GM21390 (cell line): ENCODE measurements around the gene DHRS4L2.
"Not testable (repeated sequence)": the region's sequence is repeated elsewhere in the genome, so short reads cannot be mapped to it uniquely, and the experiment has no call there.

Experiments used
- ATAC-seq: cut with Tn5 transposase; IDR thresholded peaks from one replicate; pipeline ENCODE4 v1.9.1; 2021; ENCODE audit not compliant: unreplicated experiment

The DHRS4L2 gene

DNA sequence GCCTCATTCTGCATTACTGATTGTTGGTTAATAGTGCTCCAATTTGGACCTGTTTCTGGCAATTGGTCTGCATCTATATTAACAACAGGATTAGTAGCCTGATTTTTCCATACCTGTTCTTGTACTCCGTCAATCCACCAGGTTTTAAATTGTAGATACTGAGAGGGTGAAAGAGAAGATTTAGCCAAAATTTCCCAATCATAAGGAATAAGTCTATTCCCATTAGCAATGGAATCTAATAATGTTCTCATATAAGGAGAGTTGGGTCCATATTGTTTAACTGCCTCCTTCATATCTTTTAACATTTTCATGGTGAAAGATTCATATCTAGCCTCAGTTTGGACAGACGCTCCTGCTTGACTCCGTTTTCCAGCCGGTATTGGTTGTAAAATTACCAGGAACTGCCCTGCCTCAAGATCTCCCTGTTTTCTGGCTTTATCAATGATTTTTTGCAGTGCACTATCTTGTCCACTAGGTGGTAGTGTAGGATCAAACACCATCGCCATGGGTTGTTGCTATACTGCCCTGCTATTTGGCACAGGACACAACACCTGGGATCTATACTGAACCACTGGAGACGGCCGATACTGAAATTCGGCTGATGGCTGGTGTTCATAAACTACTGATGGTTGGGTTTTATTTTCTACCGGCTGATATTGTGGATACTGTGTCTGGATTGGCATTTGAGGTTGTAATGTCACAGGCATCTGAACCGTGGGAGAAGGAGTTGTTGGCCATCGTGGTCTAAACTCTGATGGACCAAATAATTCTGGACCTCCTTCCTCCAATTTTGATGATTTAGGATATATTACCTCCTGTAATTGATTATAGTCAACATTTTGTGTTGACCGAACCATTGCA, 25.2 kb downstream of the DHRS4L2 start:
- ATAC-seq = no peak

DNA sequence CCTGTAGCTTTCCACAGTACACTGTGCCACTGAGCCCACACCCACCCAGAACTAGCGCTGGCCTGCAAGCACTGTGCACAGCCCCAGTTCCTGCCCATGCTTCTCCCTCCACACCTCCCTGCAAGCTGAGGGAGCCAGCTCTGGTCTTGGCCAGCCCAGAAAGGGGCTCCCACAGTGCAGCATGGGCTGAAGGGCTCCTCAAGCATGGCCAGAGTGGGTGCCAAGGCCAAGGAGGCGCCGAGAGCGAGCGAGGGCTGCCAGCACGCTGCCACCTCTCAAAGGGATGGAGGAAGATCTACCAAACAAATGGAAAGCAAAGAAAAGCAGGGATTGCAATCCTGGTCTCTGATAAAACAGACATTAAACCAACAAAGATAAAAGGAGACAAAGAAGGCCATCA, 27.0 kb downstream of the DHRS4L2 start:
- ATAC-seq = not testable (repeated sequence)

DNA sequence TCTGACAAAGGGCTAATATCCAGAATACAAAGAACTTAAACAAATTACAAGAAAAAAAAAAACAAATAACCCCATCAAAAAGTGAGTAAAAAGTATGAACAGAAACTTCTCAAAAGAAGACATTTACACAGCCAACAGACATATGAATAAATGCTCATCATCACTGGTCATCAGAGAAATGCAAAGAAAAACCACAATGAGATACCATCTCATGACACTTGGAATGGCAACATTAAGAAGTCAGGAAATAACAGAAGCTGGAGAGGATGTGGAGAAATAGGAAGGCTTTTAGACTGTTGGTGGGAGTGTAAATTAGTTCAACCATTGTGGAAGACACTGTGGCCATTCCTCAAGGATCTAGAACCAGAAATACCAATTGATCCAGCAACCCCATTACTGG, 30.2 kb downstream of the DHRS4L2 start:
- not testable (repeated sequence) for ATAC-seq

DNA sequence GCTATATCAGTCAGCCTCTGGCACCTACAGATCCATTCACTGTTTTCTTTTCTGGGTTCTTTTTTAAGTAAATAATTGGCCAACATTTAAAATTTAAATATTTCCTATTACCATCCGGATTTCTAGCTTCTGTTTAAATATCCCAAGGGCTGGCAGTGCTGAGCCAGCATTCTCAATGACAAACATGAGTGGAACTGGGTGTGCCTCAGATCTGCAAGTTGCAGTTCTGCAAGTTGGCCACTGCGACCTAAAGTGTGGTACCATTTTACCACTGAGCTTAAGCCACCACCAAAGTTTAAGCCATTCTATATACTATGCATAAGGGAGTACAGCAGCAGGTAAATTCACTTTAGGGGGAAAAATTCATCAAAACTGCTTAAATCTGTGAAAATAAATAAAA, 31.2 kb downstream of the DHRS4L2 start:
- not testable (repeated sequence) for ATAC-seq

DNA sequence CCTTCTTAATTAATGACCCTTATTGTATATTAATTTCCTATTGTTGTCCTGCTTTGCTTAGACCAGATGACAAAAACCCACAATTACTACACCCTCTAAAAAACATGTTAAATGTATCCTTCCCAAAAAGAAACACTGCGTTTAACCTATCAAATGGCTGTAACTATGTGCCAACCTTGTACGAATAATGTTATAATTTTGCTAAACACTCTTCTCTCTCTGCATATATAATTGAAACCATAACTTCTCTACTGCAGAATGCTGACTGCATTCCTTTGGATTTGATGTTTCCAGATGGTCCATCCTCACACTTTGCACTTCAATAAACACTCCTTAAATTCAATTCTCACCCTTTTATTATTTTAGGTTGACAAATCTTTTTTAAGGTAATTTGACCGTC, 31.8 kb downstream of the DHRS4L2 start:
- not testable (repeated sequence) for ATAC-seq

DNA sequence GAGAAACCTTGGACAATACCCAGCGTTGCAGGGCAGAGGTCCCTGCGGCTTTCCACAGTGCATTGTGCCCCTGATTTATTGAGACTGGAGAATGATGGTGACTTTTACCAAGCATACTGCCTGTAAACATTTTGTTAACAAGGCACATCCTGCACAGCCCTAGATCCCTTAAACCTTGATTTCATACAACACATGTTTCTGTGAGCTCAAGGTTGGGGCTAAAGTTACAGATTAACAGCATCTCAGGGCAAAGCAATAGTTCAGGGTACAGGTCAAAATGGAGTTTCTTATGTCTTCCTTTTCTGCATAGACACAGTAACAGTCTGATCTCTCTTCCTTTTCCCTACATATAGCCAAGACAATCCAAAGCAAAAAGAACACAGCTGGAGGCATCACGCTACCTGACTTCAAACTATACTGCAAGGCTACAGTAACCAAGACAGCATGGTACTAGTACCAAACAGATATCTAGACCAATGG, 36.2 kb downstream of the DHRS4L2 start:
- ATAC-seq = not testable (repeated sequence)

DNA sequence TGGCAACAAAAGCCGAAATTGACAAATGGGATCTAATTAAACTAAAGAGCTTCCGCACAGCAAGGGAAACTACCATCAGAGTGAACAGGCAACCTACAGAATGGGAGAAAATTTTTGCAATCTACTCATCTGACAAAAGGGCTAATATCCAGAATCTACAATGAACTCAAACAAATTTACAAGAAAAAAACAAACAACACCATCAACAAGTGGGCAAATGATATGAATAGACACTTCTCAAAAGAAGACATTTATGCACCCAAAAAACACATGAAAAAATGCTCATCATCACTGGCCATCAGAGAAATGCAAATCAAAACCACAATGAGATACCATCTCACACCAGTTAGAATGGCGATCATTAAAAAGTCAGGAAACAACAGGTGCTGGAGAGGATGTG, 41.0 kb downstream of the DHRS4L2 start:
- ATAC-seq = not testable (repeated sequence)

DNA sequence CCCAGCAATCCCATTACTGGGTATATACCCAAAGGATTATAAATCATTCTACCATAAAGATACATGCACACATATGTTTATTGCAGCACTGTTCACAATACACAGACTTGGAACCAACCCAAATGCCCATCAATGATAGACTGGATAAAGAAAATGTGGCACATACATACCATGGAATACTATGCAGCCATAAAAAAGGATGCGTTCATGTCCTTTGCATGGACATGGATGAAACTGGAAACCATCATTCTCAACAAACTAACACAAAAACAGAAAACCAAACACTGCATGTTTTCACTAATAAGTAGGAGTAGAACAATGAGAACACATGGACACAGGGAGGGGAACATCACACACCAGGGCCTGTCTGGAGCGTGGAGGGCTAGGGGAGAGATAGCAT, 42.6 kb downstream of the DHRS4L2 start:
- not testable (repeated sequence) for ATAC-seq

DNA sequence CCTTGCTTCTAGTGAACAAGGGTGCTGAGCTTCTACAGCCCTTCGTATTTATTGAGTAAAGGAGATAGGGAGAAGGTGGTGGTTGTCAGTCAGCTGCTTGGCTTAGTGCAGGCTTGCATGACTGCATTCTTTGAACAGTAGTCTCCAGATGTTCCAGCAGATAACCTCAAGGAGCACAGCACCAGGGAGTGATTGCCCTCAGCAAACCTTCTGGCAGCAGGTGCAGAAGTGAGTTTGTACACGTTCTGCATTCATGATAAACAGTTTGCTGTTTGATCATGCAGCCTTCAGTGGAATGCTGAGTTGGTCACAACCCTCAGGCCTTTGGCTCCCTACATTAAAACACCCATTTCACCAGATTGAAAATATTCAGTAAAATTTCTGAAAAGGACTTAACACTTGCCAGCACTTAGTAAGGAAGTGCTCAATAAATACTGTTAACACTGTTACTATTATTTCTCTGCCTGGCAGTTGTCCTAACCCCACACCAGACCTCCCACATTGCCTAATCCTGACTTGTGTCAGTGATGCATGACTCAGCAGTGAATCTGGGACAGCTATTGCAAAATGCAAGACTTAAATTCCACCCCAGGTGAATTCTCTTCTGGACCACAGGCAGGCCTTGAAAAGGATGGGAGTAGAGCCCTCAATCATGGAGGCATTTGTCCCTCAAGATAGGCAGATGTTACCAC, 44.1 kb downstream of the DHRS4L2 start:
- no peak for ATAC-seq

DNA sequence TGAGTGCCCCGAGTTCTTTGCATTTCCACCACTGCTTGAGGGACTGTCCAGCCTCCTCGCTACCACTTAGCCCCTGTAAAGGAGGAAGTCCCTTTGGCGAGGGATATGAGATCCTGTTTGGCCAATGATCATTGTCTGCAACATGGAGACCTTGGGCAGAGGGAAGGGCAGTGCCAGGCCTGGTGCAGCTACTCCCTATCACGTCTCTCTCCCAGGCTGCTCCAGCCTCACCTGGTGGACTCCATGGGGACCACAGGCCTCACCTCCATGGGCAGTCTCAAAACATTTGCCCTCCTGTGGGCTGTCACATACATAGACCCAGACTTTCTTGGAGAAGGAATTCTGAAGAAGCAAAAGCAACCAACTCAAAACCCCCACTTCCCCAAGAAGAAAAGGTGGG, 47.0 kb downstream of the DHRS4L2 start:
- peak; percentile 11 for ATAC-seq

DNA sequence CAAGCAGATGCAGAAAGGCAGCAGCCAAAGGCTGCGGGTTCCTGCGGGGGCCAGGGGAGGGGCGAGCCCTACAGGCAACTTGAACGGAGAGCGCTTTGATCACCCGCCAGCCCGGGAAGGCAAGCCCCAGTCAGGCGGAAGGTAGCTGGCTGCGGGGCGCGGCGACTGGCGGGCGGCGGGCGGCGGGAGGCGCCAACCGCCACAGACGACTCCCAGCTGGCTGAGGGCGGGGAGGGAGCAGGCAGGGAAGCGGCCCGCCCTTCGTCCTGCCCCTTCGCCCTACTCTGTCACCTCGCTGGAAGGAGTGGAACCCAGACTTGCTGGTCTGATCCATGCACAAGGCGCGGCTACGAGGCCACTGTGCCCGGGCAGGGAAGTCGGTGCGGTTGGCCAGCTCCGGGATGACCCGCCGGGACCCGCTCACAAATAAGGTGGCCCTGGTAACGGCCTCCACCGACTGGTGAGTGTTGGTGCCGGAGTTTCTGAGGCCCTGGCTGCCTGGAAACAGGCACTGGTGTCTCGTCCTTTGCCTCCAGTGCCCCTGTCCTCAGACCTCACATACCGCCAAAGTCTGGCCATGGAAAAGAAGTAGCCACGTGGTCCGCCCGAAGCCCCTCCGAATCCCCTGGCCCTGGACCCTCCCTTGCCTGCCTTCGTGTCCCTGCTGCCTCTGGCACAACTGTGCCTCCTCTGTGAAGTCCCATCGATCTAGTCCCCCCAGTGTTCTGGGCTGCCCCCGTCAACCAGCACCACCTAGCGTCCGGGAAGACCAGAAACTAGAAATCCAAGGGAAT, 47.6 kb downstream of the DHRS4L2 start:
- peak; percentile 74 for ATAC-seq

DNA sequence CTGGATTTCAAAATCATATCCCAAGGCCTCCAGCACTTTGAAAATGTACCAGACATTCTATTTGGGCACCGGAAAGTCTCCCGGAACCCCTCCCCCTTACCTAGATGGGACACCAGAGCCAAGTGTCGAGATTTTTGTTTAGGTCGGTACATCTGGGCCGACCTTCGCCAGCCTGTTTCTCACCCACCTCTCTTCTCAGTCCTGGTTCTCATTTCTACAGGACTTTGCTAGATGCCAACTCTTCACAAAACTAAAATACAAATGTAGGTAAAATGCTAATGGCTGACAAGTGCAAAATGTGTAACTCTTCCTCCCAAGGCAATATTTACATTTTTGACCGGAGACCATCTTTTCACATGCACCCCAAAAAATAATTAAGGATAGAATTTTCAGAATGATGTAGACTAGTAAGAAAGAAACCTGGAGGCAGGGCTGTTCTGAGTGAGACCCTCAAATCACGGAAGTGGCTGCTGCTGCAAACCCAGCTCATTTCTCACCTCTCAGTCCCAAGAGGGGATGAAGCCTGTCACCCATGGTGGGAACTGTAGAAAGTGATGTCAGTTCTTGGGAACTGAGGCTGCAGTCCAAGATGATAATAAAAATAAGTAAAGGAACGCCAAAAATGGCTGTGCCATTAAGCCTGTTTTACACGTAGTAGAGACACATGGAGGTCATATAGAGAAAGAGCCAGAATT, 48.4 kb downstream of the DHRS4L2 start:
- peak; percentile 17 for ATAC-seq

DNA sequence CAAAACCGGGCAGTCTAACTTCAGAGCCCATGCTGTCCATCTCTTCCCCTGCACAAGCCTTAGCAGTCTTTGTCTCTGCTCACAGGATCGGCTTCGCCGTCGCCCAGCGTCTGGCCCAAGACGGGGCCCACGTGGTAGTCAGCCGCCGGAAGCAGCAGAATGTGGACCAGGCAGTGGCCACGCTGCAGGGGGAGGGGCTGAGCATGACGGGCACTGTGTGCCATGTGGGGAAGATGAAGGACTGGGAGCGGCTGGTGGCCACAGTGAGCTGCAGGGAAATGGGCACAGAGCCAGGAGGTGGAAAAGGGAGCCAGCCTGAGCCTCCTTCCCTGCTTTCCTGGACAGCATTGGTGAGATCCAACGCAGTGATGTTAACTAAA, 48.9 kb downstream of the DHRS4L2 start:
- ATAC-seq = no peak

DNA sequence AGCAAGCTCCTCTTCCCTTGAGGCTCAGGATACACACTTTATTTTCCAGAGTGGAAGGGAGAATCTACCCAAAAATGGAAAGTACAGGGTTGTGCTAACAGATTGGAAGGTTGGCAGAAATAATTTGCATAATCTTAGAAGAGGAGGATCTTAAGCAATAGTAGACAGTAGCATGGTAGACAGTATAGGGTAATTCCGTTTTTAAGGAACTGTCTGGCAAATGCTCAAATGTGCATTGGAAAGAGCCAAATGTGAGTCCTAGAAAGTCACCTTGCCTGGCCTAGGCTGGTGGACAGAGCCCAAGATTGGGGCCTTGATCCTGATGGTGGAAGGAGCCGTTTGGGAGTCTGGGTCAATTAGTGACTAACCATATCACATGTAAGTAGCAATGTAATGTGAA, 50.0 kb downstream of the DHRS4L2 start:
- ATAC-seq = no peak

DNA sequence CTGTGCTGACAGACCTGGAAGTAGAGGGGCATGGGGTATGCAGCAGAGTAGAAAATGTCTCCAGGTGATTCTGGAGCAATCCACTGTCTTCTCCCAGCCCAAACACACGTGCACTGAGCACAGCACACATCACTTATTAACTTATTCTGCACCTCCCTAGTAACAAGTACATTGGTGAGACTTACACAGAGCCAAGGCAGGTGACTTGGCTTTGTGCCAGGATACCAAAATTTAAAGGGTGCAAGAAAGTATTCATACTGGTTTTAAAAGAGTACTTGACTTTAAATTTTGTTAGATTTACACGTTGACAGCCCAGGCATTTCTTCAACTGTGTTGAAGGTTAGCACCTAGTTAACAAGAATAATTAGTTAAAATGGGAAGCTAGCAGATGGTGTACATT, 52.0 kb downstream of the DHRS4L2 start:
- ATAC-seq = no peak

DNA sequence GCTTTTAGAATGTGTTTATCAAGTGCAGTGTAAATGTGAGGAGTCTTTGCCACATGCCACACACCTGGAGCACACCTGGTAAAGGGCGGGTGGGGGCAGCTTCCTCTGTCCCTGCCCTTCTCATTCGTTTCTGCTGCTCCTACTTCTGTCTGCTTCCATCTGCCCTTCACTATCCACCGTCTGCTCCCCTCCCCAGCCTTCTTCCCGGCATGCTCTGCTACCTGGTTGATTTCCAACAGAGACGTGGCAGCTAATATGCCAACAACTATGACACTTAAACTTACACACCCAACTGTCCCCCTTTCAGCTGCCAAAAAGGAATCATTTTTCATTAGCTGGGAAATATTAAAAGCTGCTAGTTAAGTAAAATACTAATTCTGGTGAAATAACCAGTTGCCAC, 54.0 kb downstream of the DHRS4L2 start:
- ATAC-seq = no peak

DNA sequence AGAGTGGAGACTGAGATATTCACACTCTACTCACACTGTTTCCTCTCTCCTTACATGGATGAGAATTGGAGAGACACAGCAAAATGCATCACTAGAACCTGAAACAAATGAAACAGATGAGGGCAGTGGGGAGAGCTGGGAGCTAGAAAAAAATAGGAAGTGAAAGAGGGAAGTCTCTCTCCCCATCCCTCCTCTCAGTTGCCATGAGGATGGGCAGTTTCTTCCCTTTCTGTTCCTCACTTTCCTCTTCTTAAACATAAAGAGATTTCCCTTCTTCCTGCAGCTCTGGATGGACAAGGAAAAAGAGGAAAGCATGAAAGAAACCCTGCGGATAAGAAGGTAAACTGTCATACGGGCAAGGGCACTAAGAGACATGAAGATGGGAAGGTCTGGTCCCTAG, 60.3 kb downstream of the DHRS4L2 start:
- ATAC-seq = not testable (repeated sequence)

DNA sequence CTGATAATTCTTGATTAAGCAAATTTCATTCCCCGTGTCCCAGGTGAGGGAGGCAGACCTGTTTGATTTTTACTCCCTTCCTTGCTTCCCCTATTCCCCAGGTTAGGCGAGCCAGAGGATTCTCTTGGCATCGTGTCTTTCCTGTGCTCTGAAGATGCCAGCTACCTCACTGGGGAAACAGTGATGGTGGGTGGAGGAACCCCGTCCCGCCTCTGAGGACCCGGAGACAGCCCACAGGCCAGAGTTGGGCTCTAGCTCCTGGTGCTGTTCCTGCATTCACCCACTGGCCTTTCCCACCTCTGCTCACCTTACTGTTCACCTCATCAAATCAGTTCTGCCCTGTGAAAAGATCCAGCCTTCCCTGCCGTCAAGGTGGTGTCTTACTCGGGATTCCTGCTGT, 62.0 kb downstream of the DHRS4L2 start:
- not testable (repeated sequence) for ATAC-seq

DNA sequence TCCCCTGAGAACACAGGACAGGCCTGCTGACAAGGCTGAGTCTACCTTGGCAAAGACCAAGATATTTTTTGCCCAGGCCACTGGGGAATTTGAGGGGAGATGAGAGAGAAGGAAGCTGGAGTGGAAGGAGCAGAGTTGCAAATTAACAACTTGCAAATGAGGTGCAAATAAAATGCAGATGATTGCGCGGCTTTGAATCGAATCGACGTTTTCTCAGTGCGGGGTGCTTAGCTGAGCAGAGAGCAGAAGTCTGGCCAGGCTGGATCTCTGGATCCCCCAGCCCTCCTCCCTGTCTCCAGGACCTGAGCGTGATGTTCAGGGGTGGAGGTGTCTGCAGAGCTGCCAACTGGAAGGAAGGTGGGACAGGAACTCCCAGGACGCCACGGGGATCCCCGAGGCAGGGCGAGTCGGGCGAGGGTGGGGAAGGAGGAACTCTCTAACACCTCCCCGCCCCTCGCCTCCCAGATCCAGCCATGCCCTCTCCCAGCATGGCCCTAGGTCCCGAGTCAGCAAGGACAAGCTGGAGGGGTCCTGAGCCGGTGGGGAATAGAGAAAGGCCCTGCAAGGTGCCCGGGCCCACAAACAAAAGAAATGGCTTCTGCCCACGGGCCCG, 62.6 kb downstream of the DHRS4L2 start:
- ATAC-seq = no peak
